Transverse colon (tissue), 4 donors: Measurements from ENCODE around the gene MAF. TPM values are rescaled to one million over a fixed set of nuclear protein-coding genes. Genes with fewer than 3 reads are reported as not detected.

Source experiments
- DNase-seq: peaks from one replicate; pipeline ENCODE4 v3.0.0-alpha.2; 2019
- H3K27ac ChIP-seq, 4 donors: fragments of 200-600 bp; sonication (generic); 2 replicates each; pipeline ENCODE4 v1.5.1; 2016 to 2018; ENCODE audit warnings: inconsistent platforms in 4 of 4
- H3K27me3 ChIP-seq: fragments of 200-600 bp; sonication (generic); 2 replicates; pipeline ENCODE4 v1.5.1; 2017; ENCODE audit warnings: inconsistent platforms
- H3K36me3 ChIP-seq, 4 donors: fragments of 200-600 bp; sonication (generic); 2 replicates each; pipeline ENCODE4 v1.5.1; 2017 to 2019; ENCODE audit warnings: inconsistent platforms in 4 of 4
- H3K4me1 ChIP-seq, 4 donors: fragments of 200-600 bp; sonication (generic); 2 replicates each; pipeline ENCODE4 v1.5.1; 2017 to 2020; ENCODE audit warnings: inconsistent platforms in 4 of 4
- H3K4me3 ChIP-seq, 4 donors: fragments of 200-600 bp; sonication (generic); 1 replicate in 1 of 4; 2 replicates in 3 of 4; pipeline versions ENCODE4 v1.5.1 to v1.6.1; 2017 to 2019; ENCODE audit warnings: inconsistent platforms in 4 of 4
- H3K9me3 ChIP-seq, 2 donors: fragments of 200-600 bp; sonication (generic); 2 replicates each; pipeline ENCODE4 v1.5.1; 2017 to 2019; ENCODE audit warnings: inconsistent platforms in 2 of 2
- EP300 ChIP-seq: sonication (generic); formaldehyde crosslinking; IDR thresholded peaks from one replicate; pipeline ENCODE4 v1.6.1; 2017; ENCODE audit warnings: antibody characterized with exemption, low read depth
- POLR2A ChIP-seq: fragments of 450-650 bp; IDR thresholded peaks from one replicate; pipeline ENCODE4 v1.6.1; 2016; ENCODE audit warnings: antibody characterized with exemption, mild to moderate bottlenecking, moderate library complexity
- POLR2AphosphoS5 ChIP-seq, 3 donors: sonication (generic); formaldehyde crosslinking; IDR thresholded peaks; one replicate each; pipeline ENCODE4 v1.6.1; 2016; ENCODE audit warnings: antibody characterized with exemption in 3 of 3
- WGBS, 2 donors: methylation state at CpG; one replicate each; pipeline ENCODE4 v1.1.5; 2018; ENCODE audit warnings: low coverage in 1 of 2; 5-methylcytosine and 5-hydroxymethylcytosine counted together
- in situ Hi-C, 4 donors: fragments of 200-750 bp; cut with MboI; loops; one replicate each; pipeline versions ENCODE4 v1.15.0 to v1.15.1; 2017; ENCODE audit warnings: low sequenced_read_pairs in 3 of 4, low pct_ligation_motif_present in 1 of 4, low pct_unique_long_range_greater_than_20kb in 1 of 4
- intact Hi-C: fragments of 100-400 bp; cut with DNase I; formaldehyde crosslinking; loops from one replicate; pipeline ENCODE4 v1.15.1; 2023; ENCODE audit warnings: low total_unique reads
- total RNA-seq, 4 donors: library from RNA; depleted of rRNA; stranded (reverse); fragments of >200 nt; gene quantifications; one replicate each; pipeline ENCODE4 v1.1.0, GENCODE V29; 2016
- TF ChIP-seq, protein P1 (sequence below), 5 experiments: fragments of 200-600 bp in 3 of 5; fragments of 450-650 bp in 2 of 5; sonication (generic) in 3 of 5; IDR thresholded peaks; 1 replicate in 2 of 5; 2 replicates in 3 of 5; pipeline ENCODE4 v1.5.1; 2016 to 2017; ENCODE audit warnings: antibody characterized with exemption in 5 of 5, inconsistent platforms in 3 of 5, mild to moderate bottlenecking in 2 of 5, moderate library complexity in 1 of 5

MAF gene
- total RNA-seq, 4 donors from 2014 or later = 8.4 to 25.2 (median 14.0) TPM

GRCh38 chr16:79580453-79581191, 19.9 kb downstream of the MAF start:
- Histone ChIP-seq H3K4me1 (no peaks in the 10 kb centered on the region), H3K27ac (no peak overlapping the region), H3K9me3 (no peaks in the 10 kb centered on the region), H3K36me3 (no peaks in the 10 kb centered on the region), H3K27me3 (peaks cover 14% of the 10 kb centered on the region), H3K4me3 (no peak overlapping the region)
- 72 to 73% methylated on average over 7 to 10 of the region's 10 CpGs for WGBS, 2 donors
- no peak for DNase-seq
- intact Hi-C loops = no loop called here
- in situ Hi-C loops = no loop called here
- no peak for TF ChIP-seq POLR2AphosphoS5 (IDR thresholded peaks at IDR 0.05)
- TF ChIP-seq POLR2A = no peak
- TF ChIP-seq, protein P1, sequence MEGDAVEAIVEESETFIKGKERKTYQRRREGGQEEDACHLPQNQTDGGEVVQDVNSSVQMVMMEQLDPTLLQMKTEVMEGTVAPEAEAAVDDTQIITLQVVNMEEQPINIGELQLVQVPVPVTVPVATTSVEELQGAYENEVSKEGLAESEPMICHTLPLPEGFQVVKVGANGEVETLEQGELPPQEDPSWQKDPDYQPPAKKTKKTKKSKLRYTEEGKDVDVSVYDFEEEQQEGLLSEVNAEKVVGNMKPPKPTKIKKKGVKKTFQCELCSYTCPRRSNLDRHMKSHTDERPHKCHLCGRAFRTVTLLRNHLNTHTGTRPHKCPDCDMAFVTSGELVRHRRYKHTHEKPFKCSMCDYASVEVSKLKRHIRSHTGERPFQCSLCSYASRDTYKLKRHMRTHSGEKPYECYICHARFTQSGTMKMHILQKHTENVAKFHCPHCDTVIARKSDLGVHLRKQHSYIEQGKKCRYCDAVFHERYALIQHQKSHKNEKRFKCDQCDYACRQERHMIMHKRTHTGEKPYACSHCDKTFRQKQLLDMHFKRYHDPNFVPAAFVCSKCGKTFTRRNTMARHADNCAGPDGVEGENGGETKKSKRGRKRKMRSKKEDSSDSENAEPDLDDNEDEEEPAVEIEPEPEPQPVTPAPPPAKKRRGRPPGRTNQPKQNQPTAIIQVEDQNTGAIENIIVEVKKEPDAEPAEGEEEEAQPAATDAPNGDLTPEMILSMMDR (IDR thresholded peaks at IDR 0.05) = no peak

GRCh38 chr16:79576602-79577001, 23.9 kb downstream of the MAF start:
- WGBS, 2 donors = 42 to 58% methylated on average over 2 of the region's 2 CpGs
- peaks cover 4% of the 10 kb centered on the region for H3K27me3 ChIP-seq
- DNase-seq = no peak
- H3K36me3 ChIP-seq = no peaks in the 10 kb centered on the region
- H3K9me3 ChIP-seq = no peaks in the 10 kb centered on the region
- H3K27ac ChIP-seq = no peak overlapping the region
- in situ Hi-C loops = no loop called here
- intact Hi-C loops = no loop called here
- TF ChIP-seq EP300 = no peak
- no peak for TF ChIP-seq POLR2AphosphoS5 (IDR thresholded peaks at IDR 0.05)
- no peak for TF ChIP-seq POLR2A
- TF ChIP-seq, protein P1 (IDR thresholded peaks at IDR 0.05) = no peak
- H3K4me3 ChIP-seq = no peak overlapping the region
- no peaks in the 10 kb centered on the region for H3K4me1 ChIP-seq

GRCh38 chr16:79573884-79574283, 26.7 kb downstream of the MAF start:
- in situ Hi-C loops = no loop called here
- DNase-seq = no peak
- no peak for TF ChIP-seq POLR2AphosphoS5 (IDR thresholded peaks at IDR 0.05)
- no peak for TF ChIP-seq EP300
- TF ChIP-seq, protein P1 (IDR thresholded peaks at IDR 0.05) = no peak
- TF ChIP-seq POLR2A = no peak
- no peak overlapping the region for H3K4me3 ChIP-seq
- no peaks in the 10 kb centered on the region for H3K9me3 ChIP-seq
- no peaks in the 10 kb centered on the region for H3K4me1 ChIP-seq
- WGBS, 2 donors = 78 to 88% methylated on average over 8 to 10 of the region's 10 CpGs
- no peaks in the 10 kb centered on the region for H3K36me3 ChIP-seq
- intact Hi-C loops = no loop called here
- H3K27me3 ChIP-seq = peaks cover 3% of the 10 kb centered on the region
- no peak overlapping the region for H3K27ac ChIP-seq

DNA sequence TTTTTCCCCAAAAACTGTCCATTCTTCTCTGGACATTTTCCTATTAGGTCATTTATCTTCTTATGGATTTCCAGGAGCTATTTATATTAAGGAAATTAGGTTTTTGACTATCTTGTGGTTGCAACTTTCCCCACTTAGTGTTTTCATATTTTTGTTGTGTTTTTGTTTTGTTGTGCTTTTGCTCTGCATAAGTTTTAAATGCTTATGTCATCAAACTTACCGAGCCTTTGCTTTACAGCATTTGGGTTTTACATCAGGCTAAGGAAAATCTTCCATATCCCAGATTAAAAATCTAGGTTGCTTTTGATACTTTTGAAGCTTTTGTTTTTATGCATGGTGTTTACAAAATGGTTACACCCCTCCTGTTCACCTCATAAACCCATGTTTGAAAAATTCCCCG, 27.5 kb downstream of the MAF start:
- 38 to 46% methylated on average over 2 of the region's 2 CpGs for WGBS, 2 donors
- H3K4me3 ChIP-seq = no peak overlapping the region
- H3K36me3 ChIP-seq = no peaks in the 10 kb centered on the region
- intact Hi-C loops = no loop called here
- no peak for DNase-seq
- in situ Hi-C loops = no loop called here
- no peak overlapping the region for H3K27ac ChIP-seq
- no peaks in the 10 kb centered on the region for H3K9me3 ChIP-seq
- TF ChIP-seq EP300 (no peak), POLR2A (no peak), POLR2AphosphoS5 (IDR thresholded peaks at IDR 0.05) (no peak)
- TF ChIP-seq, protein P1 (IDR thresholded peaks at IDR 0.05) = no peak
- H3K4me1 ChIP-seq = no peaks in the 10 kb centered on the region
- no peaks in the 10 kb centered on the region for H3K27me3 ChIP-seq
